DMS53 treated with DMSO at 0.1 percent for 48 hours (cell line): ENCODE measurements around the gene SPPL2B.
A peak's percentile ranks its signal among the peaks of the same experiment; 100 is the strongest.
"Not testable (repeated sequence)": the region's sequence is repeated elsewhere in the genome, so short reads cannot be mapped to it uniquely, and the experiment has no call there.

Experiments
- DNase-seq: peaks from one replicate; lab custom pipeline; 2025; ENCODE audit not compliant: unreplicated experiment; lab: John Stamatoyannopoulos, UW

SPPL2B gene

GRCh38 chr19:2374808-2375207 is 46.3 kb downstream of the SPPL2B start:
- DNase-seq = no peak

- DNase-seq = no peak
Observed at GRCh38 chr19:2375353-2376121, 47.1 kb downstream of the SPPL2B start.

- peak; percentile 4 for DNase-seq
Observed at GRCh38 chr19:2376784-2377519, 48.5 kb downstream of the SPPL2B start.

GRCh38 chr19:2380567-2380966 is 52.1 kb downstream of the SPPL2B start:
- no peak for DNase-seq

GRCh38 chr19:2381148-2381820 is 52.8 kb downstream of the SPPL2B start:
- DNase-seq = no peak

- DNase-seq = no peak
Observed at GRCh38 chr19:2382530-2383222, 54.2 kb downstream of the SPPL2B start.

- peak; percentile 83 for DNase-seq
Observed at GRCh38 chr19:2385053-2385721, 56.7 kb downstream of the SPPL2B start.

GRCh38 chr19:2387367-2388288 is 59.1 kb downstream of the SPPL2B start:
- no peak for DNase-seq

GRCh38 chr19:2389594-2389993 is 61.1 kb downstream of the SPPL2B start:
- DNase-seq = no peak

- peak; percentile 32 for DNase-seq
Observed at GRCh38 chr19:2391118-2391725, 62.7 kb downstream of the SPPL2B start.

GRCh38 chr19:2392366-2392765 is 63.9 kb downstream of the SPPL2B start:
- DNase-seq = no peak

GRCh38 chr19:2392899-2393298 is 64.4 kb downstream of the SPPL2B start:
- not testable (repeated sequence) for DNase-seq

- no peak for DNase-seq
Observed at GRCh38 chr19:2394054-2394441, 65.6 kb downstream of the SPPL2B start.

GRCh38 chr19:2394442-2395292 is 66.2 kb downstream of the SPPL2B start:
- no peak for DNase-seq

GRCh38 chr19:2395293-2395829 is 66.9 kb downstream of the SPPL2B start:
- not testable (repeated sequence) for DNase-seq

GRCh38 chr19:2397173-2397572 is 68.7 kb downstream of the SPPL2B start:
- not testable (repeated sequence) for DNase-seq

GRCh38 chr19:2398735-2399305 is 70.3 kb downstream of the SPPL2B start:
- DNase-seq = no peak

- no peak for DNase-seq
Observed at GRCh38 chr19:2399582-2399981, 71.1 kb downstream of the SPPL2B start.
